Measurements from ENCODE around the gene ITGB4. TPM values are rescaled to one million over a fixed set of nuclear protein-coding genes. Genes with fewer than 3 reads are reported as not detected.

The ITGB4 gene
- total and polyA plus RNA-seq, 9 of the 15 experiments (the other 6 are each of a cell fraction or from before 2014, with no cell fraction given): 0.05 to 2.8 (median 0.76) TPM; not detected in 3

- 0 out of 2 replicates have a peak, but pooled peaks have one; percentile 25 for TF ChIP-seq JUN (IDR thresholded peaks at IDR 0.05; ENCODE audit: borderline replicate concordance, low read depth, low read length)
- TF ChIP-seq JUN (CRISPR knock-in tag; IDR thresholded peaks at IDR 0.05; ENCODE audit: borderline replicate concordance): no peak; the same call in 1 of the 2 replicates
- peak; percentile 44 for TF ChIP-seq STAG1 (CRISPR knock-in tag; IDR thresholded peaks at IDR 0.05; ENCODE audit: borderline replicate concordance)
- TF ChIP-seq CREM (IDR thresholded peaks at IDR 0.05; ENCODE audit: low read depth): peak; percentile 74
- TF ChIP-seq RBM17 (IDR thresholded peaks at IDR 0.05; ENCODE audit: borderline replicate concordance, low read depth, low read length): no peak
- TF ChIP-seq MYC (IDR thresholded peaks at IDR 0.05; ENCODE audit: low read depth, low read length): peak; percentile 89
- no peak for TF ChIP-seq MYC (CRISPR knock-in tag; IDR thresholded peaks at IDR 0.05; ENCODE audit: borderline replicate concordance, low read depth)
- peak; percentile 59; the same call in 1 of the 2 replicates for TF ChIP-seq E2F1 (CRISPR knock-in tag; IDR thresholded peaks at IDR 0.05)
- no peak for TF ChIP-seq MBD2 (IDR thresholded peaks at IDR 0.05; ENCODE audit: borderline replicate concordance, low read depth)
- peak; percentile 88 for TF ChIP-seq REST (IDR thresholded peaks at IDR 0.05; ENCODE audit: borderline replicate concordance)
- TF ChIP-seq REST (CRISPR knock-in tag; IDR thresholded peaks at IDR 0.05; ENCODE audit: low read depth): no peak
- TF ChIP-seq GTF3C2 (IDR thresholded peaks at IDR 0.05; ENCODE audit: borderline replicate concordance, extremely low read depth, insufficient read length): peak; percentile 59
- peak; percentile 30; the same call in 1 of the 2 replicates for TF ChIP-seq NR1H2 (CRISPR knock-in tag; IDR thresholded peaks at IDR 0.05)
- TF ChIP-seq PTTG1 (tag; IDR thresholded peaks at IDR 0.05; ENCODE audit: low read depth): no peak
Observed at GRCh38 chr17:75753514-75754377, 32.5 kb downstream of the ITGB4 start (continued).

Data from K562 (cell line).